ENCODE results near the gene ATP10D. TPM values are rescaled to one million over a fixed set of nuclear protein-coding genes. Genes with fewer than 3 reads are reported as not detected.

Gene ATP10D
- total RNA-seq, 1 donor from 2014 or later = 12.9 TPM

DNA sequence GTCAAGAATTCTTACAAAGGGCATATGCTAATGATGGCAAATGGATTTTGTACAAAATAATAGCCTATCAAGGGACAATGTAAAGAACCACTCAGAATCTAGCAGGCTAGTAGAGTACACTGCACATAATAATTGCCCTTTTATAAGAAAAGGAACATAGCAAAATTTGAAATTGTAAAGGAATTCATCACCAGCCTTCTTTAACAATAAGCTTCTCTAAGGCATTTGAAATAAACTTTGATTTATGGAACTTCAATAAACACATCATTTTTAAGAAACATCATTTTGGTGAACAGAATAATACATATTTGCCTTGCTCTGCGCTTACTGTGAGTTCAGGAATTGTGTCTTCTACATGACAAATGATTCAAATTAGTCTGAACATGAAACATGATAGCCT is 9.7 kb upstream of the ATP10D start:
- H3K36me3 Mint-ChIP-seq (ENCODE audit: unreplicated experiment) = no peaks in the 10 kb centered on the region
- H3K9me3 Mint-ChIP-seq (ENCODE audit: unreplicated experiment) = peaks cover 1% of the 10 kb centered on the region
- DNase-seq = no peak
- TF ChIP-seq CTCF (IDR thresholded peaks at IDR 0.05; ENCODE audit: partially characterized antibody, unreplicated experiment) = no peak
- H3K4me1 Mint-ChIP-seq (ENCODE audit: low read depth, unreplicated experiment) = no peaks in the 10 kb centered on the region
- peaks cover 1% of the 10 kb centered on the region for H3K27me3 Mint-ChIP-seq (ENCODE audit: unreplicated experiment)
- H3K27ac Mint-ChIP-seq (ENCODE audit: unreplicated experiment) = no peak overlapping the region
- H3K4me3 Mint-ChIP-seq (ENCODE audit: unreplicated experiment) = no peak overlapping the region

DNA sequence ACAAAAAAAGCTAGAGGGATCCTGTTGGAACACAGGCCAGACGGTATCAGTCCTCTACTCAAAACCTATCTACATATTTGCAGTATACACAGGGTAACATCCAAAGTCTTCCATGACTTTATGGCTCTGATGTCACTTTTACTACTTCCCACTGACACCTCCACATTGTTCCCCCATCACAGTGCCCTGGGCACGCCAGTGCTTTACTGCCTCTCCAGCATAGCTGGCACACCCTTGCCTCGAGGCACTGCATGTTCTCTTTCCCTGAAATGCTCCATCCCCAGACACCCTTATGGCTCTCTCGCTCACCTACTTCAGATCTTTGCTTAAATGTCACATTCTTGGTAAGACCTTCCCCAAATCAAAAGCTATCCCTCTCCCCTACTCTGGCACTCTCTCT is 6.3 kb upstream of the ATP10D start:
- H3K27ac Mint-ChIP-seq (ENCODE audit: unreplicated experiment) = no peak overlapping the region
- no peak for TF ChIP-seq CTCF (IDR thresholded peaks at IDR 0.05; ENCODE audit: partially characterized antibody, unreplicated experiment)
- DNase-seq = no peak
- no peaks in the 10 kb centered on the region for H3K4me1 Mint-ChIP-seq (ENCODE audit: low read depth, unreplicated experiment)
- no peak overlapping the region for H3K4me3 Mint-ChIP-seq (ENCODE audit: unreplicated experiment)
- peaks cover 1% of the 10 kb centered on the region for H3K9me3 Mint-ChIP-seq (ENCODE audit: unreplicated experiment)
- no peaks in the 10 kb centered on the region for H3K36me3 Mint-ChIP-seq (ENCODE audit: unreplicated experiment)
- peaks cover 1% of the 10 kb centered on the region for H3K27me3 Mint-ChIP-seq (ENCODE audit: unreplicated experiment)

GRCh38 chr4:47482326-47482725 is 2.7 kb upstream of the ATP10D start:
- Mint-ChIP-seq H3K27ac (ENCODE audit: unreplicated experiment) (no peak overlapping the region), H3K9me3 (ENCODE audit: unreplicated experiment) (peaks cover 9% of the 10 kb centered on the region), H3K4me1 (ENCODE audit: low read depth, unreplicated experiment) (peaks cover 8% of the 10 kb centered on the region), H3K36me3 (ENCODE audit: unreplicated experiment) (no peaks in the 10 kb centered on the region), H3K27me3 (ENCODE audit: unreplicated experiment) (peaks cover 6% of the 10 kb centered on the region), H3K4me3 (ENCODE audit: unreplicated experiment) (no peak overlapping the region)
- no peak for TF ChIP-seq CTCF (IDR thresholded peaks at IDR 0.05; ENCODE audit: partially characterized antibody, unreplicated experiment)
- DNase-seq = no peak

- no peak for TF ChIP-seq CTCF (IDR thresholded peaks at IDR 0.05; ENCODE audit: partially characterized antibody, unreplicated experiment)
- Mint-ChIP-seq H3K4me1 (ENCODE audit: low read depth, unreplicated experiment) (peaks cover 8% of the 10 kb centered on the region), H3K9me3 (ENCODE audit: unreplicated experiment) (peaks cover 8% of the 10 kb centered on the region), H3K27me3 (ENCODE audit: unreplicated experiment) (peaks cover 4% of the 10 kb centered on the region), H3K27ac (ENCODE audit: unreplicated experiment) (no peak overlapping the region), H3K36me3 (ENCODE audit: unreplicated experiment) (no peaks in the 10 kb centered on the region), H3K4me3 (ENCODE audit: unreplicated experiment) (no peak overlapping the region)
- DNase-seq = no peak
Measured at GRCh38 chr4:47483745-47484144, 1.3 kb upstream of the ATP10D start.

DNA sequence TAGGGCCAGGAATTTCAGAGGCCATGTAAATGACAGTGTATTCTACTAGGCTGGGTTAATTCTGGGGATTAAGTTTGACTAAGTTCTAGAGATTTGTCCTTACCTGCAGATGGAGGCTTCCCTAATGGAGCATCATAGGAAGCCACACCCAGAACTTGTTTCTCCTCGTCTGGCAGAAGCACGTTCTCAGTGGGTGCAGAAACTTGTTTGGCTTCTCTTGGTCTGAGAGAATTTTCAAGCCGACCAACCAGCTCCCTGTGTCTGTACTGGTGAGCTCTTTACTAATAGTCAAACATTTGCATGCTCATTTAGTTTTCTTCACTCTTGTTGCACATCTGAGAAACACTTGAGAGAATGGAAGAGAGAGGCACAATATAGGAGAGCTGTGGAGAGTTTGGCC is 907 bp upstream of the ATP10D start:
- Mint-ChIP-seq H3K9me3 (ENCODE audit: unreplicated experiment) (peaks cover 8% of the 10 kb centered on the region), H3K4me3 (ENCODE audit: unreplicated experiment) (no peak overlapping the region), H3K27me3 (ENCODE audit: unreplicated experiment) (peaks cover 4% of the 10 kb centered on the region), H3K36me3 (ENCODE audit: unreplicated experiment) (no peaks in the 10 kb centered on the region), H3K27ac (ENCODE audit: unreplicated experiment) (peak overlapping the region; percentile 97), H3K4me1 (ENCODE audit: low read depth, unreplicated experiment) (peaks cover 8% of the 10 kb centered on the region)
- no peak for DNase-seq
- TF ChIP-seq CTCF (IDR thresholded peaks at IDR 0.05; ENCODE audit: partially characterized antibody, unreplicated experiment) = no peak
